Fibroblast of lung (primary cell): ENCODE results near the gene CACNA2D3.

ENCODE experiments used
- CTCF ChIP-seq, 2 donors: IDR thresholded peaks in 1 of 2; conservative IDR thresholded peaks in 1 of 2; 1 replicate in 1 of 2; 2 replicates in 1 of 2; pipeline ENCODE4 v1.5.1; 2011 to 2012; ENCODE audit warnings: low read length in 2 of 2, control low read depth in 1 of 2, inconsistent platforms in 1 of 2, low read depth in 1 of 2, mild to moderate bottlenecking in 1 of 2
- EZH2 ChIP-seq: IDR thresholded peaks from 2 replicates; pipeline ENCODE4 v1.5.1; 2012; ENCODE audit warnings: low read length, control low read depth, mild to moderate bottlenecking; ENCODE audit errors: missing control alignments

GRCh38 chr3:54212723-54213122, 90.4 kb downstream of the CACNA2D3 start:
- TF ChIP-seq CTCF (conservative IDR thresholded peaks at IDR 0.05 in 1 of 2, IDR thresholded peaks at IDR 0.05 in 1 of 2; ENCODE audit: low read depth in 1 of 2, low read length in 2 of 2) (no peak), EZH2 (no peak)
